ENCODE data around the gene UCP3.

GRCh38 chr11:74017631-74018030, 8.7 kb upstream of the UCP3 start:
- TF ChIP-seq CTCF (IDR thresholded peaks at IDR 0.05 in 2 of 3, conservative IDR thresholded peaks at IDR 0.05 in 1 of 3; ENCODE audit: borderline replicate concordance in 1 of 3, insufficient read depth in 1 of 3, low read depth in 2 of 3, low read length in 2 of 3) = no peak
- TF ChIP-seq REST (IDR thresholded peaks at IDR 0.05; ENCODE audit: low read depth) = no peak
- no peak for TF ChIP-seq ATF3 (IDR thresholded peaks at IDR 0.05)
- no peak for TF ChIP-seq CEBPB (IDR thresholded peaks at IDR 0.05; ENCODE audit: low read depth)
- no peak for TF ChIP-seq EZH2 (IDR thresholded peaks at IDR 0.05)
- no peak for TF ChIP-seq MAX (IDR thresholded peaks at IDR 0.05)
- no peak for TF ChIP-seq POLR2A (IDR thresholded peaks at IDR 0.05; ENCODE audit: borderline replicate concordance, extremely low read depth, insufficient read depth, insufficient read length)
- TF ChIP-seq EZH2phosphoT487 (IDR thresholded peaks at IDR 0.05; ENCODE audit: borderline replicate concordance) = no peak
- TF ChIP-seq ZNF274 (IDR thresholded peaks at IDR 0.05; ENCODE audit: low read depth, low read length) = no peak
- TF ChIP-seq POLR2AphosphoS5 (IDR thresholded peaks at IDR 0.05; ENCODE audit: low read depth, low read length) = no peak
- no peak for TF ChIP-seq YY1 (IDR thresholded peaks at IDR 0.05; ENCODE audit: extremely low read depth, insufficient replicate concordance, low read depth, low read length)
- no peak for TF ChIP-seq EGR1 (IDR thresholded peaks at IDR 0.05; ENCODE audit: low read depth)

Measured in HCT116 (cell line).